C4-2B (cell line): ENCODE results near the gene DNAJC17.

Source experiments
- ZFX ChIP-seq: fragments of 450-650 bp; IDR thresholded peaks from 2 replicates; pipeline ENCODE4 v1.6.1; 2017
- TF ChIP-seq, protein P1 (sequence below): fragments of 450-650 bp; conservative IDR thresholded peaks from 2 replicates; pipeline ENCODE4 v1.5.1; 2017; ENCODE audit warnings: mild to moderate bottlenecking

DNA sequence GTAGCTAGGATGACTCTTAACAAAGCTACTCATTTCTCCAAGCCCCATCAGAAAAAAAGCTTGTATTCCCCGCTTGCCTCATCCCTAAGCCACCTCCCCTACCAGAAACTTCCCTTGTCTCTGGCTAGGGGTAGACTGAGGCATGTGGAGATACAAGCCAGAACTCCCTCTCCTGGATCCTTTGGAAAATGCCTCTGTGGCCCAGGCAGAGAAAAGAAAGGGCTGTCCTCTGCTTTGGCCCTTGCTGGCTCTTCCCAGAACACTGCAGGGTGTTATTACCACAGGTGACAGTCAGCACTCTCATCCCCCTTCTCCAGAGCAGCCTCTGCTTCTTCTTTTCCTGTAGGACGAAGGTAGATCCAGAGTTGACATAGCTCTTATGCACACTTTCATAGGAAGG, 67.4 kb downstream of the DNAJC17 start:
- TF ChIP-seq, protein P1, sequence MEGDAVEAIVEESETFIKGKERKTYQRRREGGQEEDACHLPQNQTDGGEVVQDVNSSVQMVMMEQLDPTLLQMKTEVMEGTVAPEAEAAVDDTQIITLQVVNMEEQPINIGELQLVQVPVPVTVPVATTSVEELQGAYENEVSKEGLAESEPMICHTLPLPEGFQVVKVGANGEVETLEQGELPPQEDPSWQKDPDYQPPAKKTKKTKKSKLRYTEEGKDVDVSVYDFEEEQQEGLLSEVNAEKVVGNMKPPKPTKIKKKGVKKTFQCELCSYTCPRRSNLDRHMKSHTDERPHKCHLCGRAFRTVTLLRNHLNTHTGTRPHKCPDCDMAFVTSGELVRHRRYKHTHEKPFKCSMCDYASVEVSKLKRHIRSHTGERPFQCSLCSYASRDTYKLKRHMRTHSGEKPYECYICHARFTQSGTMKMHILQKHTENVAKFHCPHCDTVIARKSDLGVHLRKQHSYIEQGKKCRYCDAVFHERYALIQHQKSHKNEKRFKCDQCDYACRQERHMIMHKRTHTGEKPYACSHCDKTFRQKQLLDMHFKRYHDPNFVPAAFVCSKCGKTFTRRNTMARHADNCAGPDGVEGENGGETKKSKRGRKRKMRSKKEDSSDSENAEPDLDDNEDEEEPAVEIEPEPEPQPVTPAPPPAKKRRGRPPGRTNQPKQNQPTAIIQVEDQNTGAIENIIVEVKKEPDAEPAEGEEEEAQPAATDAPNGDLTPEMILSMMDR: no peak; the same call in 1 of the 2 replicates
- TF ChIP-seq ZFX: no peak
